SKM-1 treated with dmso at 0.1 percent for 144 hours (cell line): ENCODE measurements around the gene ZNF800.

Source experiments
- DNase-seq: peaks from one replicate; lab custom pipeline; 2025; ENCODE audit not compliant: unreplicated experiment; lab: John Stamatoyannopoulos, UW

Gene ZNF800

DNA sequence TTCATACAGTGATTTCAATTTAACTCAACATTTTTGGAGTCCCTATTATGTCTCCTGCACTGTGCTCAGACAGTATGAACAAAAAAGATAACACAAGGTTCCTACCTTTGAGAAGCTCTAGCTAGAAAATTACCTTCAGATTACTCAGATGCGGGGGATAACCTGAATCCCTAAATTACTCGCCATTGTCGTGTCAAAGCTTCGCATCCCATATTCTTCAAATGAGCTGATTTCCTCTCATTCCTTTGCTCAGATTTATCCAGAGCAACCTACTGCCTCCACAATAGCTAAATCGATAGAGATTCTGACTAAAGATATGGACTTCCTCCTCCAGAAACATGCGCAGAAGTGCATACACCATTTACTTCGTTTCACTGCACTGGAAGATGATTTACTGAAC lies 42.6 kb downstream of the ZNF800 start:
- DNase-seq: no peak

DNA sequence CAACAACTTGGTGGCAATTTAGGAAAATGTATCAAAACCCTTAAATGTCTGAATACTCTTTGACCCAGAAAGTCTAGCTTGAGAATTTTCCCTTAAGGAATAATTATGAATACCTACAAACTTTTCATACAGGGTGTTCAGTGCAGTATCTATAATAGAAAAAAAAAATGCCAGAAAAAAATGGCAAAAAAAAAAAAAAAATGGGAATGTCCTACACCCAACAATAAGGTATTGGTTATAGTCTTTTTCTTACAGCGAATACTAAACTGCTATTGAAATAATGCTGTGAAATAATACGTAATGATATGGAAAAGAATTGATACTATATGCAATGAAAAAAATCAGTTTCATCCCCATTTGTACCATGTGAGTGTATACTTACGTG lies 44.3 kb downstream of the ZNF800 start:
- DNase-seq: no peak

DNA sequence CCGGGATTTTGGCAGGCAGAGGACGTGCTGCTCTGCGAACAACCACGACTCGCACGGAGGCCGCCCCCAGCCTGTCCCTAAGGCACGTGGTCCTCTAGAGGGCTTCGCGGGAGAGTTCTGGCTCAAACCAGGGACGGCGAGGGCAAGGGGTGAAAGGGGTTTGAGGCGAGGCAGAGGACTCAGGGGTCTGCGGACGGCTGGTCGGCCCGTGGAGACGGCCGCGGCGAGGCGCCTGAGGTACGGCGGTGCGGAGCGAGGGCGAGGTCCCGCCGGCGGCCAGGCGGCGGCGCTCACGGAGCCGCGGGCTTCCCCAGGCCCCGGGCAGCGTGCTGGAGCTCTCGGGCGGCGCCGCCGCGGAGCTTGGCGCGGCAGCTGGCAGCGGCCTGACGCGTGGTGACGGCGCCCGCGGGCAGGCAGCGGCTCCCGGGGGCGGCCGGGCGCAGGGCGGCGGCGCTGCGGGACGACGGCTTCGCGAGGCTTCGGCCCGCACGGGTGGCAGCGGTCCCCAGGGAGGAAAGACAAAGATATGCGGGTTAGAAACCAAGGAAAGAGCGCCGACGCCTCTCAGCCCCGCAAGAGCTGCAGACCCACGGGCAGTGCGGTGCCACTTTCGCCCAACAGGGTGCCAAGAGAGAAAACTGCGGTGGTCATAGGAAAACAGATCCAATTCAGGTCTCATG lies 44.8 kb downstream of the ZNF800 start:
- peak; percentile 66 for DNase-seq

DNA sequence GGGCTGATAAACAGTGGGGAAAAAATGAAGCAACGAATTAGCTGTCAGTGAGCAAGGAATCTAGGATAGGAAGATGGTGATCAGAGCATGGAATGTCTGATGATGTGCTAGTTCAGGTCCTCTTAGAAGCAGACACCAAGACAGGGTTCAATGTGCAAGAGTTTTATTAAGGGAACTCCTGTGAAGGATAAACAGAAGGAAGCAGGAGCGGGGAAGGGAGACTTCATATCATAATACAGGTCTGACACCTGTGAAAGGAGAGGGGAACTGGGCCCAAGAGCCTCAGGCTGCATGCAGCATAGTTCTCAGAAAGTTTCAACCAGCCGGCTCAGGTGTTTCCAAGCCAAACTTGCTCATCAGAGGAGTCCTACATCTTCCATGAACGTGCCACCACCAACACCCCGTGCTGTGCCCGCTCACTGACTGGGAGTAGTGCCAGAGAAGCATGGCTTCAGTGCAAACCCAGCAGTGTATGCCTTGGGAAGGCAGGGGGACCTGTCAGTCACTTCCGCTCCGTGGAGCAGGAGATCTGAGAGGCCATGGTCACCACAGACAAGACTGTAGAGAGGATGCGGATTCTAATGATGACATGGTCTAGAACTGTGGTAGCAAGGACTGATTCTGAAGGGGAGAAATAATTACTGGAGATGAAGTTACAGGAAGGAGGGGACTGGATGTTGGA lies 45.8 kb downstream of the ZNF800 start:
- DNase-seq: no peak

DNA sequence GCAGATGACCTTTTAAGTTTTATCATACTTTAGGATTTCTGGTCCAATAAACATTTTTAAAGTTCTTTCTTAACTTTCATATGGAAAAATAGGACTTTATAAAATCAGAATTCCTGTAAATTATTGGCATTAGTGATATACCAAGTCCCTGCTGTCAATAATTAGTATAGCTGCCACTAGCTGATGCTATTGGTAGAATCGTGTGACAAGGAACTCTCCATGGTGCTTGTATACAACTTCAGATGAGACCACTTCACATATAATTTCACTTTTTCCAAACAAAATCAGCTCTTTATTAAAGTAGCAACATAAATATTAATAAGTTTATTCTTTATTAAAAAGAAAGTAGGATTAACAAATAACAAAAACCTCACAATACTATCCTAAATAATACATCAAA lies 49.9 kb downstream of the ZNF800 start:
- no peak for DNase-seq

DNA sequence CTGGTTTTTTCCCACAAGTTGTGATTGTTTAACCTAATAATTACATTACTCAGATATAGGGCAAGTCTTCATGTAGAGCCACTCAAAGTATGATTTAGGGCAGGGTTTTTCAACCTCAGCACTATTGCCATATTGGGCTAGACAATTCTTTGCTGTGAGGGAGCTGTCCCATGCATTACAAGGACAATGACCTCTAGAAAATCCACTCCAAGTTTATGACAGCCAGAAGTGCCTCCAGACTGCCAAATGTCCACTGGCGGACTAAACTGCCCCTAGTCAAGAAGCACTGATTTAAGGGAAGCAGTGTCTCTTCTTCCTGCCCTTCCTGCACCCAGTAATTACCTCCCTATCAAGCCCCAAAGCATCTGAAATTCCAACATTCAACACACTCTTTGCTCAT lies 54.4 kb downstream of the ZNF800 start:
- DNase-seq: no peak

DNA sequence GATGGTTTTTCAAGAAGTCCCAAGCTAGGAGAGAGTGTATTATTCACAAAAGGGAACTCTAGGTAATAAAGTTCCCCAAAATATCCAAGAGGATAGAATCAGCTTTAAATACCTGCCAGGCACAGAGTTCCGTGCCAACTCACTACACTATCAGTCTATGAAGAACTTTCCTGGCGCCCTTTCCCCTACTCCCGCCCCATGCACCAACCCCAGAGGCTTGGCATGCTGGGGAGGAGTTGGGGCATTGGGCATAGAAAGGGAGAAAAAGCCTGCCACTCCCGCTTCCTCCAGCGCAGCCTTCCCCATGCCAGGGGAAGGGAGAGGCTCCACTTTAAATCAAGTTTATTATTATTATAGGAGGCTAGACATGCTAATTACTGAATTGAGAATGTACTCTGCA lies 54.9 kb downstream of the ZNF800 start:
- no peak for DNase-seq

DNA sequence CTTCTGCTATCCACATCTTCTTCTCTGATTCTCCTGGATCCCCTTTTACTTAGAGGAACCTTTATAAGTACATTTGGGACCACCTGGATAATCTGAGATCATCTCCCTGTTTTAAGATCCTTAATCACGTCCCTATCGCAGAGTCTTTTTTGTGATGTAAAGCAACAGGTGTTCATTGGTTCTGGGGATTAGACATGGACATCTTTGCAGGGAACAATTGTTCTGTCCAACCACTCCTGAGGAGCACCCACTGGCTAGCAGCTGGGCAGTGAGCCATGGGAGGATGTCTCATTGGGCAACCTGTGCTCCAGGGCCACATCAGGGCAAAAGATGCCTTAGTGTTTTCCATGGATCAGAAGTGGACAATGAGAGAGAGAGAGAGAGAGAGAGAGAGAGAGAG lies 56.0 kb downstream of the ZNF800 start:
- no peak for DNase-seq

DNA sequence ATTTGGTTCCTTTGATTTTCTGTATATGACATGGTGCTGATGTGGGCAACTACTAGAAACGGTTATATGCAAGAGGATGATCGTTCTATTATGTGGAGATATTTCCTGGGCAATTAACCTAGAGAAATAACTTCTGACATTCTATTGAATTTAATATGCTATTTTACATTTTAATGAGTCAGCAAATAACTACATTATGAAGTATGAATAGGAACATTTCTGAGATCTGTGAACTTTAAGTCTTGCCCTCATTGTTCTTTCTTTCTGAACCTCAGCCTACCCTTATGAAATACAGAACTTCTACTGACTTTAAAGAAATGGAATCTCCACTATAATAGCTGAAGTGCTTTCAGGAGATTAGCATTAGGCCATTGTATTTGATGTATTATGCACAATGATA lies 59.6 kb downstream of the ZNF800 start:
- no peak for DNase-seq

DNA sequence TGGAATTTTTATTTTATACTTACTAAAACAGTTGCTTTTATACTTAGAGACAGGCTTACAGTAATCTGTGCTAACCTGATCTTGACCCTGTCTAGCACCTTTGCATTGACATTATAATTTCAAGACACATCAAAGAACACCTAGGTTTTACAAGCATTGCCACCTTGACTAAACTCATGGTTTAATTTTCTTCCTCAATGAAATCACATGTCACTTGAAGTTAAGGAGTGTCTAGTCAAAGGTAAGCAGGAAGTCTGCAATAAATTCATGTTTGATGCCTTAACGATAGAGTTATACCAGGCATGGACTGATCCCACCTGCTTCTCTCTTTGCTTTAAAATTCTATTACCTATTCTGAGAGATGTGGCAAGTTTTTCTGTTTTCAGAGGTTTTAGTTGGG lies 62.4 kb downstream of the ZNF800 start:
- DNase-seq: no peak

DNA sequence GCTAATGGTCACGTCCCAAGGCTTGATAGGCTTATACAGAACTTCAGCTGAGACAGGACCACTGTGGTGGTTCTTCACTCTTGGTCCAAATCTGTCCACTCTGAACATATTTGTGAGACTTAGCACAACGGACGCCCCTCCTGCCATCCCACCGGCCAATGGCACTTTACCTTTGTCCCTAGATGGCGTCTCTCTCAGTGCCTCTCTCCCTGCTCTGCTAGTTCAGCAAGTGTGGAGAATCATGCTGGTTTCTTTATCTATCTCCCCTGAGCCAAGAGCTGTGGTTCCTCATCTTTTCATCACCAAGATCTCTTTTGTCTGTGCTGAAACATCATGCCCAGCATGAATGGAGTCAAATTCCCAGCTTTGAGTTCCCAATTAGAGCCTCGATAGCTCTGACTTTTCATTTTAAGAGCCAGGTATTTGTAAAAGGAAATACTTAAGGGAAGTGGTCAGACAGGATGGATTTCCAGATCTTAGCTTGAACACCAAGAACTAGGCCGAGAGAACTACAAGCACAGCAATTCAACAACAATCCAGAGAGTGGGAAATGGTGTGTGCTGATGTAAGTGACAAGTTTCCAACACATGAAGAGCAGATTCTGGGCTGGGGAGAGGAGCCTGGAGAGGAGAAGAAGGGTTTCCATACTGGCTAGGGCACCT lies 69.5 kb downstream of the ZNF800 start:
- no peak for DNase-seq

DNA sequence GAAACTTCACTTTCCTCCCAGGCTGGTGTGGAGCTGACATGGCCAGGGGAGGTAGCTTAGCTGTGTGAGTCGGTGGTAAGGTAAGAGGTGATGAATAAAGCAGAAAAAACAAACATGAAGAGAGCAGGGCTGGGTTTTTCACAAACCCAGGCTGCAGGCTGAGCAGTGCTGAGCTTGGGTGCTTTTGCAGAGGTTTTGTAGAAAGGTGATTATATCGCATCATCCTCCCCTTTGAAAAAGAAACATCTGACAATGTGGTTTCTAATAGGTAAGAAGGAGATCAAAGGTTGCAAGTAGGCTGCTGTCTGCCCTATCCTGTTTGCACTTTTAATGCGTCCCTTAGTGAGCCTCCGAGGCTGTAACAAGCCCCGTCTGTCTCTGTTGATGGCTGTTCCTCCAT lies 70.2 kb downstream of the ZNF800 start:
- DNase-seq: no peak

DNA sequence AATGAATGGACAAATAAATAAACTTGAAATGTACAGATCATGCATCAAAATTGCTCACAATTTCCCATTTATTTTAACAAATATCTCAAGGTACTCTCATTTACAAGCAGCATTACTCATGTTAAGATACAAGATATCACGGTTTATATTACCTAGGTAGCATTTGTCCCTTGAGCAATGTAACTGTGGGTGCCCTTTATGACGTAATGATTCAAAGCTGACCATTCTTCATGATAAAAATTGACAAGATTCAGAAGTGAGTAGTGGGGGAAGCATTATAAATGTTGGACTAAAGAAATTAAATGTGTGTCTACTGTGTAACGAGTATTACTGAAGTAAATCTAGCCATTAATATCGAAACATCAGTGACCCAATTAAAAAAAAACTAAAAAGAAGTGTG lies 71.5 kb downstream of the ZNF800 start:
- no peak for DNase-seq
